SK-N-MC (cell line): ENCODE results near the gene SLC27A6.
"Not testable (repeated sequence)": the region's sequence is repeated elsewhere in the genome, so short reads cannot be mapped to it uniquely, and the experiment has no call there.

Source experiments
- DNase-seq: peaks from one replicate; pipeline ENCODE4 v3.0.0-alpha.2; 2011; ENCODE audit warnings: low read depth, low spot score
- H3K27ac ChIP-seq: fragments of 200-600 bp; sonication (generic); 2 replicates; pipeline ENCODE4 v1.5.1; 2016; ENCODE audit warnings: mixed run types
- H3K36me3 ChIP-seq: fragments of 200-600 bp; sonication (generic); 2 replicates; pipeline ENCODE4 v1.6.1; 2017; ENCODE audit warnings: antibody characterized with exemption, low read length, mixed read lengths; ENCODE audit not compliant: insufficient read depth
- H3K4me3 ChIP-seq: fragments of 200-600 bp; sonication (generic); 2 replicates; pipeline ENCODE4 v1.5.1; 2016
- H3K9ac ChIP-seq: fragments of 200-600 bp; sonication (generic); 2 replicates; pipeline ENCODE4 v1.8.0; 2017; ENCODE audit warnings: mixed run types, mixed read lengths; ENCODE audit not compliant: insufficient read length
- H3K9me3 ChIP-seq: fragments of 200-600 bp; sonication (generic); 2 replicates; pipeline ENCODE4 v1.6.1; 2017; ENCODE audit warnings: low read depth, mild to moderate bottlenecking, antibody characterized with exemption, low read length, moderate library complexity, mixed read lengths
- EZH2 ChIP-seq: fragments of 200-600 bp; sonication (generic); IDR thresholded peaks from one replicate; pipeline ENCODE4 v1.6.1; 2017; ENCODE audit warnings: antibody characterized with exemption
- FOXP2 ChIP-seq: optimal IDR thresholded peaks from 2 replicates; pipeline ENCODE3; 2011; ENCODE audit warnings: mild to moderate bottlenecking, moderate library complexity; ENCODE audit not compliant: insufficient read depth; ENCODE audit errors: extremely low read length, control extremely low read depth
- POLR2AphosphoS5 ChIP-seq: IDR thresholded peaks from 2 replicates; pipeline ENCODE4 v1.6.1; 2012; ENCODE audit warnings: mild to moderate bottlenecking, low read depth, low read length, borderline replicate concordance

SLC27A6 gene

DNA sequence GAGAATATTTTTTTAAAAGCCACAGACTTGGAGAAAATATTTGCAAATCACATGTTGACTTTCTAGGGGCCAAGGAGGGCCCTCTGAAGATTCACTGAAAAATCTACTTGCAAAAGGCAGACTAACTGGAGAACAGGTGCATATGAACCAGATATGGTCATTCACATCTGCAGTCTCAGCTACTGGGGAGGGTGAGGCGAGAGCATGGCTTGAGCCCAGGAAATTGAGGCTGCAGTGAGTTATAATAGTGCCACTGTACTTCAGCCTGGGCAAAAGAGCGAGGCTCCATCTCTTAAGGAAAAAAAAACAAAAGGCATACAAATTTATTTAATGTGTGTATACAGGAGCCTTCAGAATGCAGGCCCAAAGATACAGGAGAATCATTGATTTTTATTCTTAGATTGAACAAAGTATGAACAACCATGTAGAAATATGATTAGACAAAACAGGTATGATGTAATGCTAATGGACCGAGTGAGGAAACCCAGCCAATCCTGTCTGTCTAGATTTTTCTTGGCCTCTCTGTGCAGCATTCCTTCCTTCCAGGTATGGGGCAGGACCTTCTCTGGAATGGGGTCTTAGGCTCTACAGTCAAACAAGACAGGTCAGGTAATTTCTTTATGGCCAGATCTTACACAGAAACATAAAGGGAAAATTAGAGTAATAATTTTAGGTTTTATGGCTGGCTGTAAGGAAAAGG, 15.3 kb upstream of the SLC27A6 start:
- Histone ChIP-seq H3K9me3 (no peaks in the 10 kb centered on the region), H3K27ac (no peak overlapping the region), H3K4me3 (no peak overlapping the region), H3K9ac (no peak overlapping the region), H3K36me3 (no peaks in the 10 kb centered on the region)
- no peak for DNase-seq
- no peak for TF ChIP-seq EZH2

DNA sequence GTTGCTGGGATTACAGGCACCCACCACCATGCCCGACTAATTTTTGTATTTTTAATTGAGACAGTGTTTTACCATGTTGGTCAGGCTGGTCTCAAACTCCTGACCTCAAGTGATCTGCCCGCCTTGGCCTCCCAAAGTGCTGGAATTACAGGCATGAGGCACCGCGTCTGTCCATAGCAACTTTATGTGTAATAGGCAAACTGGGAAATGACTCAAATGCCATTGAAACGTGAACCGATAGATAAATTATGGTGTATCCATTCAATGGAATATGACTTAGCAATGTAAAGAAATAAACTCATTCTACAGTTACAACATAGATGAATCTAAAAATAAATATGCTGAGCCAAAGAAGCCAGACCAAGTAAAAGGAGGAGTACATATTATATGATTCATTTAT, 14.0 kb upstream of the SLC27A6 start:
- DNase-seq, H3K9me3 ChIP-seq, H3K36me3 ChIP-seq, H3K4me3 ChIP-seq, H3K9ac ChIP-seq, H3K27ac ChIP-seq: not testable (repeated sequence)

DNA sequence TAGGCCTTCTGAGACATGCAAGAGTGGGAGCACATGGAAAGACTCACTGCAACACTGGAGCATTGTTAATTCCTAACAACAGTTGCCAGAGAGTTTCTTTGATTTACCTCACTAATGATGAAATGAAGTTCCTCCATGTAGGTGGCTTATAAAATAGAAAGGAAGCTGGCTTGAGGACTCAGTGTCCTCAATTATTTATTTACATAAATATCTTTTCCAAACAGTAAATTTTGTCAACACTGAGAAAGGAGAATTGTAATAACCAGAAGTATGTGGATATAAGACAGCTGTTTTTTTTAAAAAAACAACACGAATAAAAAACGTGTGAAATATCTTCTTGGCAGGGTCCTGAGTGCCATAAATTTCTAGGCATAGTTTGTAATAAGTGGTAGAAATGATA, 9.1 kb upstream of the SLC27A6 start:
- TF ChIP-seq EZH2 (no peak), POLR2AphosphoS5 (no peak), FOXP2 (no peak)
- no peaks in the 10 kb centered on the region for H3K36me3 ChIP-seq
- no peaks in the 10 kb centered on the region for H3K9me3 ChIP-seq

DNA sequence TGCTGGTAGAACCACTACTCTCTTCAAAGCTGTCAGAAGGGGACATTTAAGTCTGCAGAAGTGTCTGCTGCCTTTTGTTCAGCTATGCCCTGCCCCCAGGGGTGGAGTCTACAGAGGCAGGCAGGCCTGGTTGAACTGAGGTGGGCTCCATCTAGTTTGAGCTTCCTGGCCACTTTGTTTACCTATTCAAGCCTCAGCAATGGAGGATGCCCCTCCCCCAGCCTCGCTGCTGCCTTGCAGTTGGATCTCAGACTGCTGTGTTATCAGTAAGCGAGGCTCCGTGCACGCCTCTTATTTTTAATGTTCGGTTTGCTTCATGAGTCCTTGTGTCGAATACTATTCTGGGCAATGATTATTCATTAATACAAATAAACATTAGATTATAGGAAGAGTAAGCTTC, 3.1 kb upstream of the SLC27A6 start:
- H3K4me3 ChIP-seq = no peak overlapping the region
- H3K36me3 ChIP-seq = no peaks in the 10 kb centered on the region
- H3K27ac ChIP-seq = no peak overlapping the region
- no peak overlapping the region for H3K9ac ChIP-seq
- H3K9me3 ChIP-seq = no peaks in the 10 kb centered on the region
- TF ChIP-seq FOXP2 (no peak), POLR2AphosphoS5 (no peak), EZH2 (no peak)
- DNase-seq = no peak

More for the DNA sequence above, 9.1 kb upstream of the SLC27A6 start:
- no peak overlapping the region for H3K4me3 ChIP-seq
- no peak overlapping the region for H3K27ac ChIP-seq
- H3K9ac ChIP-seq = no peak overlapping the region
- no peak for DNase-seq

DNA sequence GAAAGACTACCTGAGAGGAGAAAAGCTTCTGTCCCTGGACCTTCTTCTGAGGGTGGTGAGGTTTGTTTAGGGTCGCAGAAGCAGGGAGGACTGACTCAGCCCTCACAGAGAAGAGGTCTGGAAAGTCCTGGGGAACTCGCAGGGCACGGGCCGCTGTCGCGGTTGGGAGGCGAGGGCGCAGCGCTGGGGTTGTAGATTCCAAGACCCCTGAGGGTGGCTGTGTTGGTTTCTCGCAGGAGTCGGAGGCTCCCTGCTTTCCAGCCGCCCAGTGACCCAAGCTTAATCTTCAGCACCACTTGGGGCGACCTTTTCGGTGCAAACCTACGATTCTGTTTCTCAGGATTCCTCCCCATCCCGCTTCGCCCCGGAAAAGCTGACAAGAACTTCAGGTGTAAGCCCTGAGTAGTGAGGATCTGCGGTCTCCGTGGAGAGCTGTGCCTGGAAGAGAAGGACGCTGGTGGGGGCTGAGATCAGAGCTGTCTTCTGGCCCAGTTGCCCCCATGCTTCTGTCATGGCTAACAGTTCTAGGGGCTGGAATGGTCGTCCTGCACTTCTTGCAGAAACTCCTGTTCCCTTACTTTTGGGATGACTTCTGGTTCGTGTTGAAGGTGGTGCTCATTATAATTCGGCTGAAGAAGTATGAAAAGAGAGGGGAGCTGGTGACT, 482 bp downstream of the SLC27A6 start:
- H3K4me3 ChIP-seq = no peak overlapping the region

DNA sequence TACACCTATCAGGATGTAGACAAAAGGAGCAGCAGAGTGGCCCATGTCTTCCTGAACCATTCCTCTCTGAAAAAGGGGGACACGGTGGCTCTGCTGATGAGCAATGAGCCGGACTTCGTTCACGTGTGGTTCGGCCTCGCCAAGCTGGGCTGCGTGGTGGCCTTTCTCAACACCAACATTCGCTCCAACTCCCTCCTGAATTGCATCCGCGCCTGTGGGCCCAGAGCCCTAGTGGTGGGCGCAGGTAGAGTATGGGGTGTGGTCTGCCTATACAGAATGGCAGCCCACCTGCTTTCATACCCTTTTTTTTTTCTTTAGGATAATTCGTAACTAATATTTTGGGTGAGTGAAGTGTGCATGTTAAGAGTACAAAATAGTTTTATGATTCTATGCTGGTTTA, 1.1 kb downstream of the SLC27A6 start:
- TF ChIP-seq EZH2 = no peak
- no peak for TF ChIP-seq POLR2AphosphoS5
- no peak for TF ChIP-seq FOXP2
- DNase-seq = no peak
- Histone ChIP-seq H3K27ac (no peak overlapping the region), H3K9me3 (no peaks in the 10 kb centered on the region), H3K9ac (no peak overlapping the region), H3K4me3 (no peak overlapping the region), H3K36me3 (no peaks in the 10 kb centered on the region)

More for the DNA sequence above, 482 bp downstream of the SLC27A6 start:
- TF ChIP-seq EZH2 (no peak), FOXP2 (no peak), POLR2AphosphoS5 (no peak)
- H3K9me3 ChIP-seq = no peaks in the 10 kb centered on the region
- no peak overlapping the region for H3K27ac ChIP-seq
- DNase-seq = no peak
- no peak overlapping the region for H3K9ac ChIP-seq
- no peaks in the 10 kb centered on the region for H3K36me3 ChIP-seq

DNA sequence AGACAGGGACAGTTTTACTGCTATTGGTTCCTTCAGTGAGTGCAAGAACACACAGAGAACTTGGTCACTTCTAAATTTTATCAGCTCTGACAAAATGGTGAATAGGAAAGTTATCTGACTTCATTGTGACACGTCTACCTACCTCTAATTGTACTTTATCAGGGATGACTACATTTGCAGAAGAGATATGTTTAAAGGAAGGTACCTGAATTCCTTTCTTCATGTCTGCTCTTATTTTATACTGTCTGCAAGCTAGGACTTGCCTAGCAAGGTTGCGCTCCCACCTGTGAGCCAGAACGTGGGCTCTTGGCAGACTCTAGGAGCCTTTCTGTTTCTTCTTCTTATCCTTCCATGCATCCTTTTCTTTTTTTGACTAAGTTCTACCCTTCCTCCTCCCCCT, 1.6 kb downstream of the SLC27A6 start:
- DNase-seq = no peak
- H3K9ac ChIP-seq = no peak overlapping the region
- H3K4me3 ChIP-seq = no peak overlapping the region
- no peaks in the 10 kb centered on the region for H3K36me3 ChIP-seq
- no peaks in the 10 kb centered on the region for H3K9me3 ChIP-seq
- TF ChIP-seq FOXP2 (no peak), EZH2 (no peak), POLR2AphosphoS5 (no peak)
- no peak overlapping the region for H3K27ac ChIP-seq

DNA sequence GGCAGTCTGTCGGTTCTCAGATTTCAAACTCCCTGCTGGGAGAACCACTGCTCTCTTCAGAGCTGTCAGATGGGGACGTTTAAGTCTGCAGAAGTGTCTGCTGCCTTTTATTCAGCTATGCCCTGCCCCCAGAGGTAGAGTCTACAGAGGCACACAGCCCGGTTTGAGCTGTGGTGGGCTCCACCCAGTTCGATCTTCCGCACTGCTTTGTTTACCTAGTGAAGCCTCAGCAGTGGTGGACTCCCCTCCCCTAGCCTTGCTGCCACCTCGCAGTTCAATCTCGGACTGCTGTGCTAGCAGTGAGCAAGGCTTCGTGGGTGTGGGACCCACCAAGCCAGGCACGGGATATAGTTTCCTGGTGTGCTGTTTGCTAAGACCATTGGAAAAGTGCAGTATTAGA, 8.0 kb downstream of the SLC27A6 start:
- H3K27ac ChIP-seq = no peak overlapping the region
- no peak for TF ChIP-seq EZH2
- TF ChIP-seq FOXP2 = no peak
- no peak for TF ChIP-seq POLR2AphosphoS5
- no peaks in the 10 kb centered on the region for H3K9me3 ChIP-seq
- no peak for DNase-seq
- H3K9ac ChIP-seq = no peak overlapping the region
- no peaks in the 10 kb centered on the region for H3K36me3 ChIP-seq
- H3K4me3 ChIP-seq = no peak overlapping the region

DNA sequence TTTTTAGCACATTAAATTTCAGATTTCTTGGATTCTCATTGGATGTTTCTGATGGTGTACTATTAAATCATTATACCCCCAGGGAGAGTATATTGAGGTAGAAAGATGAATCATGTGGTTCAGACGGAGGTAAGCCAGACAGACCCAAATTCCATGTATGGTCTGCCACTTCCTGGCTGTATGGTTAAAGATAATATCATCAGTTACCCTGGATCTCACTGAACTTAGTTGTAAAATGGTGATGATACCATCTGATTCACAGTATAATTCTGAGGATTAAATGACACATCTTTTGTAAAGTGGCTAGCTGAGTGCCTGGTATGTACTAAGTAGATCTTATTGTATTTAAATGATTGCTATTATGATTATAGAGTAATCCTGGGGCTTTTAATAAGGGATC, 9.3 kb downstream of the SLC27A6 start:
- TF ChIP-seq FOXP2 (no peak), POLR2AphosphoS5 (no peak), EZH2 (no peak)
- Histone ChIP-seq H3K9me3 (no peaks in the 10 kb centered on the region), H3K36me3 (no peaks in the 10 kb centered on the region), H3K4me3 (no peak overlapping the region), H3K27ac (no peak overlapping the region), H3K9ac (no peak overlapping the region)
- no peak for DNase-seq
